Inflammatory macrophage treated with lipopolysaccharide for 4 hours (primary cell): ENCODE results near the gene NKX1-1.
"Not testable (repeated sequence)": the region's sequence is repeated elsewhere in the genome, so short reads cannot be mapped to it uniquely, and the experiment has no call there.

Experiments
- DNase-seq: peaks from one replicate; pipeline ENCODE4 v3.0.0-alpha.2; 2020

NKX1-1 gene

DNA sequence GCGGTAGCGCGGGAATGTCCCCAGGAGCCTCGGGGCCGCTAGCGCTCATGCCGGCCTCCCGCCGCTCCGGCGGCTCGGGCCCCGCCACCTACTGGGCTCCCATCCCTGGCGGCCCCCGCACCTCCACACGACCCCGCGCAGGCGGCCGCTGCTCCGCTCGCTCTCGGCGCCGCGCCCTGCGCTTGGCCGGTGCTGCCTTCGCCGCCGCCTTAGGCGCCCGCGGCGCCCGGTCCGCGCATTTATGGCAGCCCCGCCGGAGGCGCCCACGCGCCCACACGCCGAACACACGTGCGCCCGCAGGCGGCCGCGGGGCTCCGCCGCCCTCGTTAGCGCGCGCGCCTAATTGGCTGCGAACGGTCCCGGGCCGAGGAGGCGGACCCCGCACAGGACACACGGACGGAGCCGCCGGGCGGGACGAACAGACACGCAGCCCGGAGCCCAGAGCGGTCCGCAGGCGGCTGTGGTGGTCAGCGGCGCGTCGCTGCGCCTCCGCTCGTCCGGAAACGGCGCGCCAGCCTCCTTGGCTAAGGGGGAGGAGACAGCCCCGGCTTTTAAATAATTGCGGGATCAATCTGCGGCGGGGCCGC, at the start of gene NKX1-1:
TSS of gene NKX1-1 (minus strand) at position 49 of the 587 bp plus-strand sequence. CDS start at position 49, 0 bp downstream.
- DNase-seq, result no peak

DNA sequence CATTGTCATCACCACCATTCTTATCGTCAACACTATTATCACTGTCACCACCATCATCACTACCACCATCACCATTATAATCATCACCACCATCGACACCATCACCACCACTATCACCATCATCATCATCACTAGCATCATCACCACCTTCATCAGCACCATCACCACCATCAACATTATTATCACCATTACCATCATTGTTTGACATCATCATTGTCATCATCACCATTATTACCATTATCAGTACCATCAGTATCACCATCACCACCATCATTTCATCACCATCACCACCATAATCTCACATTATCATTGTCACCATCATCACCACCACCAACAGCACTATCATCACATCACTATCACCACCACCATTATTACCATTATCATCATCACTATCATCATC, 47.5 kb upstream of the NKX1-1 start:
- no peak for DNase-seq

DNA sequence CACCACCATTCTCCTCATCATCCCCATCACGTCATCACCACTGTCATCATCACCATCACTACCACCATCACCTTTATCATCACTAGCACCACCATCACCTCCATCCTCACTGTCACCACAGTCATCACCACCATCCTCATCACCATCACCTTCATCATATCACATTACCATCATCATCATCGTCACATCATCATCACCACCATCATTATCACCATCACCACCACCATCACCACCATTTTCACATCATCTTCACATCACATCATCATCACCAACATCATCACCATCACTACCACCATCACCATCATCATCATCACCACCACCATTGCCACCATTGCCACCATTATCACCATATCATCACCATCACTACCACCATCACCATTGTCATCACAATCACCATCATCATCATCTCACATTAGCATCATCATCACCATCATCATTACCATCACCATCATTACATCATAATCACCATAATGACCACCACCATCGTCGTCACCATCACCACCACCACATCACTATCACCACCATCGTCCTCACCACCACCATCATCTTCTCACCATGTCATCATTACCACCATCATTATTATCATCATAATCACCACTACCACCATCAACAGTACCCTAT, 46.3 kb upstream of the NKX1-1 start:
- DNase-seq, result no peak

DNA sequence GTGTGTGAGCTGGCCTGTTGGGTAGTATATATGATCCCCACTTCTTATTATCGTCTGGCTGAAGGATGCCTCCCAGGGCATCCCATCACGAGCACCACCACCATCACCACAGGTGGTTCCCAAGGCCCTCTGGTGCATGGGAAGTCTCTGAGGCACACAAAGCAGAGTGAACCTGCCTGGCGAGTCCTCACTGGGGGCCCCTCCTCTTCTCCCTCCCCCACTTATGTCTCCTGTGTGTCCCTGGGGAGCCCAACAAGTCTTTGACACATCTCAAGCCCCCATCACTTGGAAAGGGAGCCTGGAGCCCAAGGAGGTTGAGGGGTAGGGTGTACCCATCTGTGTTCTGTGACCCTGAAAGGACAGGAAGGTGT, 45.5 kb upstream of the NKX1-1 start:
- DNase-seq, result no peak

DNA sequence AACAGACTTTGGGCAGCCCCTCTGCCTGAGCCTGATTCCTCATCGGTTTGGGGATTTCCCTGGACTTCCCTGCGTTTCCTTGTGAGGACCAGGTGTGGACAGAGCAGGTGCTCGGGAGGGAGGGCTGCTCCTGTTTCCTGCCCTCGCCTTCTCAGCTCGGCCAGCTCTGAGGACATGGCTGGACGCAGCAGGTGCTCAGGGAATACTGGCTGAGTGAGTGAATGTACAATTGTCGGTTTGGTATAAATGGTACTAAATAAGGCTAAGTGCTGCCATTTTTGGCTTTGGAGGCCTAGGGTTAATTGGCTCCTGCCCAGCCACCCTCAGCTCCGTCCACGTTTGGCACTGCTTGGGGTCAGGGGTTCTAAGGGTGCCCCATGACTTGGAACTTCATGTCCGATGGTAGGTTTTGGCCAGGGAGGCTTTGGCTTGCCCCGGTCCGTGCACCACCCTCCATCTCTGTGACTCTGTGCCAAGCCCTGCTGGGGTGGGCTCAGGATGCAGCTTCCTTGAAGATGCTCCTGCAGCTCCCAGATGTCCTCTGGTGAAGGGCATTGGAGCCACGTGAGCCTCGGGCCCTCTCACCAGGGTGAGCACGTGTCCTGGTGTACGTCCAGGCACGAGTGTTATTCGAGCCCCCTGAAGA, 45.0 kb upstream of the NKX1-1 start:
- no peak for DNase-seq

DNA sequence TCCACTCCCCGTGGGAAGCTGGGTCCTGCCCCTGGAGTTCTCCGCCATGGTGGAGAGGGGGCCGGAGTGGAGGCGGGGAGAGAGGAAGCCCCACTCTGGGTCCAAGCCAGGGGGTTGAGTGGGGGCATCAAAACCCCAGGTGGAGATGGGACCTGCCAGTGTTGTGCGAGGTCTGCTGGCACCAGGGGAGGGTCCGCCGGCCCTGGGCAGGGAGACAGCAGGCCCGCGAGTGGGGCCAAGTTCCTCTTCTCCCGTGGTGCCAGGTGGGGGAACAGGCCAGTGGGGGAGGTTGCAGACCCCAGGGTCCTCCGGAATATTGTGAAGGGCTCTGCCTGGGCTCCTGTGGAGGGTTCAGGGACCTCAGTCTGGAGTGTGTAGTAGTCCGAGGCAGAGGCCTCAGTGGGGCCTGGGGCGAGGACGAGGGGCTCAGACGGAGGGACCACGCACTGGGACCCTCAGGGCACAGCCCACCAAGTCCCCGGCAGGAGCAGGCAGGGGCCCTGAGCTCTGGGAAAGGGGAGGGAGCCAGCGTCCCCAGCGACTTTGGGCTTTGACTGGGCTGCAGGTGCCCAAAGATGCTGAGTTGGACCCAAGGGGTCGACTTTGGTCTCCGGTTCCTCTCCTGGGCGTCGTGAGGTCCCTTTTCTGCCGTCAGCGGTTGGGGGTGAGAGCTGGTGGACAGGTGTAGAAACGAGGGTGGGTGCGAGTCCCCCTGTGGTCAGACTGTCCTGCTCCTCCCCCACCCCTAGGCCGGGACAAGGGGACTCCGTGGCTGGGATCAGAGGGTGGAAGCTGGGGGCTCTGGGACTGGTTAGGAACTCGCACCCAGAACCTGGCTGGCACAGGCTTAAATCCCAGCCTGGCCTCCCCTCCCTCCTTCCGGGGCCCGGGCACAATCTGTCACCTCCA, 43.8 kb upstream of the NKX1-1 start:
- DNase-seq, result no peak

DNA sequence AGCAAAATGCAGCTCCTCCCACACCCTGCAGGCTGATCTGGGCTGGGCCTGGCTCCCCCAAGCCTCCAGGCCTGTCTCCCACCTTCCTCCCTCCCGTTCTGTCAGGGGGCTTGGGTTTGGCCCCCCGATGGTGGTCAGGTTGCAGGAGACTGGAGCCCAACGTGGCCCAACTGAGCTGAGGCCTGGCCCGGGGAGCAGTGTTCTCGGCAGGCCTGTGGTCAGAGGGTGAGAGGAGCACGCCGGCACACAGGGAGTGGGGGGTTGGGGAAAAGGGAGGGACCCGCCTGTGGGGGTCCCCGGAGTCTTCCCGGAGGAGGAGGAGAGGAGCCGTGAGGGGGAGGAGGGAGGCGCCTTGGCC, 43.2 kb upstream of the NKX1-1 start:
- DNase-seq, result no peak

DNA sequence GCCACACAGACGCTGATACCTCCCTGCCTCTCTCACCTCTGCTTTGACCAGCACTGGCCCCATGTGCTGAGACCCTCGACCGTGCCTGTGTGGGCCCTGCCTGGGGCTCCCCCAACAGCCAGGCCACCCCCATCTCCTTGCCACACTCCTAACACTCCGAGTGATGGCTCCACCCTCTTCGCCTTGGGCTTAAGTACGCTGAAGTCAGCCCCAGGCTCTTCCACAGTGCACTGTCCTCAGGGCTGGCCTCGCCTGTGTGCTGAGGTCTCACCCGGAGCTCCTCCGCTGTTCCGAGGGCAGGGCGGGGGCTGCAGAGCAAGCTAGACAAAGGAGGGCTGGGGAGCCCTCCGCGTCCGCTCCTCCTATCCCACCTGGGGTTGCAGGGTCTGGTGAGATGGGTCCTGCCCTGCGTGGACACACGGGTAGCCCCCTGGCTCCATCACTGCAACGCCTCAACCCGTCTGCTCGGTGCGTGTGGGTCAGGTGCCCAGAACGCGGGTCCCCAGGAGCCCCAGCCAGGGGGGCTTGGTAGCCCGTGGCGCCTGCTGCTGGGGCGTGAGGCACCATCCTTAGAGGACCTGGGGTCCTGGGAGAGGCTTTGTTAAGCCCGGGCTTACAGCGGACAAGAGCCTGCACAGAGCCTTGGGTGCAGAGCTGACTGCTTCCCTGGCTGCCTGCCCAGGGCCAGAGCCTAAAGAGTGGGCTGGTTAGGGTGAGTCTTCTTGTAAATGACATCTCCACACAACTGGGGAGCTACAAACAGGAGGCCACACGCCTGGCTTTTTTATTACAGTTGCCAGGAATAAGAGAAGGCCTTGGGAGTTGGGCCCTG, 42.6 kb upstream of the NKX1-1 start:
- no peak for DNase-seq

DNA sequence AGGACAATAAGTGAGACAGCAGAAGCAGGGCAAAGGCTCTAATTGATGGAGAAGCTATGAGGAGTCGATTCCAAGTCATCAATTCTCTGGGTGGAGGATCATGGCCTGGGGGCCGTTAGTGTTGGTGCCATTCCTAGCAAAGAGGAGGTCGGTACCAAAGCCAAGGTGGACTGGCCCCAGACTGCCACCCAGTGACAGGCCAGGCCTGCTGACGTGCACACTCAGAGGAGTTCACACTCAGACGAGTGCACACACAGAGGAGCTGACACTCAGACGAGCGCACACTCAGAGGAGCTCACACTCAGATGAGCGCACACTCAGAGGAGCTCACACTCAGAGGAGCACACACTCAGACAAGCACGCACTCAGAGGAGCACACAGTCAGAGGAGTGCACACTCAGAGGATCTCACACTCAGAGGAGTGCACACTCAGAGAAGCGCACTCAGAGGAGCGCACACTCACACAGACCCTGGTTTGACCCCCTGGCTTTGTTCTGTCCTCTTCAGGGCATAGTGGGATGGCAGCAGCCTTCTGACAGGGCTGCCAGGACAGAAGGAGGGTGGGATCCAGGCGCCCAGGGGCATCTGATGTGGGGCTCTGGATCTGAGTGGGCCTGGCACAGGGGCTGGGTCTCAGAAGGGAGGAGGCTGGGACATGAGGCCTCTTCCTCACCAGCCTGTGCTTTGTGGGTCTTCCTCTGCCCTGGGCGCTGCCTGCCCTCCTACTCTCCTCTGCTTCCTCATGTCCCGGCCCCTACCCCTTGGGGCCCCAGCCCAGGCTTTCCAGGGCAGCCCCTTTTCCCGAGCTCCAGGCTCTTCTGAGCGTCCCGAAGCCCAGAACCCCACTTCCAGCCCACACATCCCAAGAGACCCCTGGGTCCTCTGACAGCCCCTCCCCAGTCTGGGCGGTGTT, 41.7 kb upstream of the NKX1-1 start:
- DNase-seq, result no peak

DNA sequence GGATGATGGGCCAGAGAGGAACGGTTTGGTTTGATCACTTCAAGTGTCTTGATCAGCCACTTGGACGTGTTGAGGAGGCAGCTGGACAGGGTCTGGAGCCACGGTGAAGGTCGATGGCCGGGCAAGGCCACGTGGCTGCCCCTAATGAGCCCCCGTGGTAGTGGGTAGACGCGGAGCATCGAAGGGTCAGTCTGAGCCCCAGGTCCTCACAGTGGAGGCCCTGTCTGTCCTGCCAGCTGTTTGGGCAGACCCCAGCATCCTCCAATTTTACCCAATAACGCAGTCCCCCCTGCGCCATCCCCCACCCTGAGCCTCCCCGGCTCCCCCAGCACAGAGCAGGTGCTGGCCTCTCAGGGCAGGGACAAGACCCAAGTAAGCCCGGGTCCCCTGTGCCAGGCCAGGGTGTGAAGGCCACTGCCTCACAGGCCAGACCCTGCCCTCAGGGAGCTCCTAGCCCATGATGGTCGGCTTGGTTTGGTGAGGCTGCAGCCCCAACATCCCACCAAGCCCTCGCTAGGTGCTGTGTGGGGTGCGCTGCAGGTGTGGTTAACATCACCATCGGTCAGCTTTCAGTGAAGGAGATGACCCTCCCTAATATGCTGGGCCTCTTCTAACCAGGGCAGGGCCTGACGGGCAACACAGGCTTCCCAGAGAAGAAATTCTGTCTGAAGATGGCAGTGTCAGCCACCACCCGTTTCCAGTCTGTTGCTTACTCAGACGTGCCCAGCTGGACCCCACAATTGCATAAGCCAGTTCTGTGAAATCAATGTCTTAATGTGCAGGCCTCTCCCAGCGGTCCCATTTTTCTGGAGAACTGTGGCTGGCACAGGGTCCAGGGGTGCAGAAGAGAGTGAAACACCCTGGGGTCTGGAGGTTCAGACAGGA, 40.5 kb upstream of the NKX1-1 start:
- DNase-seq, result no peak

DNA sequence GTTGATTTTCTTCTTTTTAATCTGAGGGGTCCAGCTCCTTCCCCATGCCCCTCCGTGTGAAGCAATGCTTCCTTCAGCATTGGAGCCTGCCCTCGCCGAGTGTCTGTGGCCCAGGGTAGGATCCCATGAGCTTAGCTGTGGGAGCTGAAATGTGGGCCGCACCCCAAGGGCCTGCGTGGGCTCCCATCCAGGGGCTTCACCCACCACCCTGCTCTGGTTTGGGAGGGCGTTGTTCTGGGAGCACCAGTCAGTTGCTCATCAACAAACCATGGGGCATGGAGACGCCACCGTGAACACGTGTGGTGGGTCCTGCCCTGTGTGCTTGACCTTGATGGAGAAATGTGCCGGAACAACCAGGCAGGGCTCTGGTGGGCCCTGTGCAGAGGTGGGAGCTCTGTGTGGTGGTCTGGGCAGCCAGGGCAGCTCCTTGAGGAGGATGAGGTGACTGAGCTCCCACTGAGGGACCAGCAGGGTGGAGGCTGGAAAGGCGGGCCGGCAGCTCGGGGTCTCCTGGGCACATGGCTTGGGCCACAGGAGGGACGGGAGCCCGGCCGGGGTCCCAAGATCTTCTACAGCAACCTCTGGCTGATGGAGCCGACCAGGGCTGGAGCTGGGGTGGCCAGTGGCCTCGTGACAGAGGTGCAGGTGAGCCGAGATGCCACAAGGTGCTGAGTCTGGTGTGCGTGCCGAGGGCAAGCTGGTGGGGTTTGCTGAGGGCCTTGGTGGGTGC, 39.6 kb upstream of the NKX1-1 start:
- DNase-seq, result no peak

DNA sequence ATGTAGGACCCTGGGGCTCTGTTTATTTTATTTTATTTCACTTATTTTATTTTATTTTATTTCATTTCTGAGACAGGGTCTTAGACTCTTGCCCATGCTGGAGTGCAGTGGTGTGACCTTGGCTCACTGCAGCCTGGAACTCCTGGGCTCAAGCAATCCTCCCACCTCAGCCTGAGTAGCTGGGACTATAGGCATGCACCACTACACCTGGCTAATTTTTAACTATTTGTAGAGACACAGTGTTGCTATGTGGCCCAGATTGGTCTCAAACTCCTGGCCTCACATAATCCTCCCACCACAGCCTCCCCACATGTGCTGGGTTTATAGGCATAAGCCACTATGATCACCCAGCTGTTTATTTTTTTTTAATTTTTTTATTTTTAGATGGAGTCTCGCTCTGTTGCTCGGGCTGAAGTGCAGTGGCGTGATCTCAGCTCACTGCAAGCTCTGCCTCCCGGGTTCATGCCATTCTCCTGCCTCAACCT, 37.5 kb upstream of the NKX1-1 start:
- not testable (repeated sequence) for DNase-seq

DNA sequence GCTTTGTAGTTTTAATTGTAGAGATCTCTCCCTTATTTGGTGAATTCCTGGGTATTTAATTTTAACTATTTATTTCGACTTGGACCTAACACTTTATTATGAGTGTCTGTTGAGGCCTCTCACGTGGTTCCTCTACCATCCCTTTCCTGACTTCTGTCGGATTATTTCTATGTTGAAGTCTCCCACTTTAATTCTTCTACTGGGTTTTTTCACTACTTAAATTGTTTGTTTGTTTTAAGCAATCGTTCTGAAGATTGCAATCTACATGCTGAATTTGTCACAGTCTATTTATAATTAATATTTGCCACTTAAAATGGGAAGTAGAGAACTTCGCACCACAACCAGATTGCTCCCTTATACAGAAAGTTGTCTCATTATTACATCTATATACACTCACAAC, 20.8 kb upstream of the NKX1-1 start:
- no peak for DNase-seq

DNA sequence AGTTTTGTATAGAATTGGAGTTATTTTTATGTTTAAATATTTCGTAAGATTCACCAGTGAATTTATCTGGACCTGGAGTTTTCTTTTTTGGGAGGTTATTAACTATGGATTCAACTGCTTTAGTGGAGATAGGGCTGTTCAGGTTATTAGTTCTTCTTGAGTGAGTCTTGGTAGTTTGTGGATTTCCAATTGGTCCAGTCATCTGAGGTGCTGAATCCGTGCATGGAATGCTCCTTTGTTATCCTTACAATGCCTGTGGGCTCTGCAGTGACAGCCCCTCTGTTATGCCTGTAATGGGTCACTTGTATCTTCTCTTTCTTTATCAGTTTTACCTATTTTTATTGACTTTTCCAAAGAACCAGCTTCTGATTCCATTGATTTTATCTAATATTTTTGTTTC, 15.4 kb upstream of the NKX1-1 start:
- no peak for DNase-seq

DNA sequence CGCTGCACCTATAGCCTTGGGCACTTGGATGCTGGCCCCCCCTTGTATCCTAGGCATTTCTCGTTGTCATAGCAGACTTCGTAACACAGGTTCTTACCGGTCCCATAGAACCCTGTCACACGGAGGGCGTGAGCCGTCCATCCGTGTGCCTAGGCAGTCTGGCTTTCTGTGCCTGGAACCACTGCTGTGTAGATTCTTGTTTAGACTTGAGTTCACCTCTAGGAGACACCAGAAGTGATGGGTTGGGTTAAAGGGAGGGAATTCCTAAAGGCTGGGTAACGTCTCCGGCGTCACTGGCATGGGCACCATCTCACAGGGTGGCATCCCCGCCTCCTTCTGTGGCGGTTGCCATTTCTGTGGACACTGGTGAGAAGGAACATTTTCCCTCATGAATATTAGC, 13.5 kb upstream of the NKX1-1 start:
- no peak for DNase-seq

DNA sequence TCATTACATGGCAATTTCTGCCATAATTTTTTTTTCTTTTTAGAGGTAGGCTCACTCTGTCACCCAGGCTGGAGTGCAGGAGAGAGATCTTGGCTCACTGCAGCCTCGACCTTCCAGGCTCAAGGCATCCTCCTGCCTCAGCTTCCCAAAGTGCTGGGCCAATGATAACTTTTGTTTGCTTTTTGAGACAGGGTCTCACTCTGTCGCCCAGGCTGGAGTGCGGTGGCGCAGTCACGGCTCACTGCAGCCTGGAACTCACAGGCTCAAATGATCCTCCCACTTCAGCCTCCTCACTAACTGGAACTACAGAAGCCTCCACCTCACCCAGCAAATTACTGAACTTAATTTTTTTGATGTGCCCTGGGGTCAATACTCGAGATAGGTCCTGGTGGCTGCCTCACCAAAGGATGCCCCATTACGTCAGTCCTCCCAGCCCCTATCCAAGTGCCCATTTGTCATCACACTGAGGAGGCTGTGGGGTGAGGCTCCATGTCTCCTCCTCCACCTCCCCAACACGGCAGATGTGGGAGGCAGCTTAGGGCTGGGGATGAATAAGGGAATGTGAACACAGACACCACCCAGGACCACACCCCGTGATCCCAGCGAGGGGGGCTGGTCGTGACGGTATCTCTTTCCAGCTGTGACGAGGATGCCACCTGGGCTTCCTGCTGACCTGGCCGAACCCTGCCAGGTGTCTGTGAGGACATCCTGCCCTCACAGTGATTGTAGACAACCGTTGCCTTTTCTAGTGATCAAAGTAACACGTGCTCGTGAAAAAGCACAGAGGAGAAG, 12.4 kb upstream of the NKX1-1 start:
- DNase-seq, result no peak

DNA sequence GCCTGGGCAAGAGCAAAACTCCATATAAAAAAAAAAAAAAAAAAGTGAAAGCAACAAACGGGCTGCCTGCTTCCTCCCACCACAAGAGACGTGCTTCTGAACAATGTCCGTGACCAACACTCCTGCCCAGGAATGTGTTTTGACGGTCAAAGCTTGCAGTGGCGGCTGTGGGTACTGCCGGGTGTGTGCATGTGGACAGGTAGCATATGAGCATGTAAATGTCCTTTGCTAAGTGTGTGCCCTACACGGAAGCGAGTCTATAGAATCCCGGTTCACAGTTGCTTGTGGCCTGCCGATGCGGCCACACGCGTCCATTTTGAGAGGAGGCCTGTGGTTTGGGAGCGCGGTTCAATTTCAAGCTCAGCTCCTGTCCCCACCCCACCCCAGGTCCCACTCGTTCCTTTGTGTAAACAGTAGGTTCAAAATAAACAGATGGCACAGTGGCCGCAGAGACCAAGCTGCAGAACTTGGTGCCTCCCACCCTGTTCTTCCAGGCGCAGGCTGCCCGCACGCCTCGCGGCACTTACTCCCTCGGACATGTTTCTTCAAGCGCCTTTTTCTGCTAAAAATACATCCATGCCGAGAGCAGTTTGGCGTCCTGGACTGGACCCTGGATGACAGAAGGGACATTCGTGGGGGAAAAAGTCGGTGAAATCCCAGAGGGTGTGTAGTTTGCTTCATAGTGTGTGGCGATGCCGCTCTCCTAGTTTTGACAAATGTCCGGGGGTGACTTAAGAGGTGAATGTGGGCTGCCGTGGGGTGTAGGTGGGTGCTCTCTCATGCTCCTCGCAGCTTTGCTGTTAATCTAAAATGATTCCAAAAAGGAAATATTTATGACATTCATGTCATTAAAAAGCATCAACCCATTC, 11.5 kb upstream of the NKX1-1 start:
- DNase-seq, result no peak

DNA sequence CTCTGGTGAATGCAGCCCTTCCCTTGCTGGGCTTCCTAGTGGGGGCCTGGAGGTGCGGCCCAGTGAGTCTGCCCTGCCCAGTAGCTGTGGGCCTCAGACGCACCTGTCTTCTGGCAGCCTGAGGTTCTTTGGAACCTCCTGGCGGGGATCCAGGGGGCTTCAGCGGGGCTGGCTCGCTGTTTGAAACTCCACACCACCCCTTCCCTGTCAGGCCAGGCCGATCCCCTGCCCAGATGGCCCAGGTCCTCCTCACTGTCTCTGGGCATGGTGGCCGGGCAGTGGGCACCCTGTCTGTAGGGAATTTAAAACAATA, 10.7 kb upstream of the NKX1-1 start:
- DNase-seq, result no peak
